Thyroid gland (tissue), 4 donors: ENCODE data around the gene FIGNL1. TPM values are rescaled to one million over a fixed set of nuclear protein-coding genes. Genes with fewer than 3 reads are reported as not detected.

Experiments used
- DNase-seq, 2 donors: peaks; one replicate each; pipeline ENCODE4 v3.0.0-alpha.2; 2019
- H3K27ac ChIP-seq, 3 donors: fragments of 200-600 bp; sonication (generic); 1 replicate in 2 of 3; 2 replicates in 1 of 3; pipeline ENCODE4 v1.5.1; 2016 to 2019; ENCODE audit warnings: mild to moderate bottlenecking in 1 of 3, moderate library complexity in 1 of 3
- H3K27me3 ChIP-seq: fragments of 200-600 bp; sonication (generic); one replicate; pipeline ENCODE4 v1.5.1; 2019
- H3K36me3 ChIP-seq, 2 donors: fragments of 200-600 bp; sonication (generic); one replicate each; pipeline ENCODE4 v1.5.1; 2016 to 2019
- H3K4me1 ChIP-seq, 2 donors: fragments of 200-600 bp; sonication (generic); one replicate each; pipeline ENCODE4 v1.5.1; 2017 to 2019
- H3K4me3 ChIP-seq, 3 donors: fragments of 200-600 bp; sonication (generic); replicated peaks in 1 of 3; 1 replicate in 2 of 3; 2 replicates in 1 of 3; pipeline ENCODE4 v1.5.1; 2016; ENCODE audit warnings: mild to moderate bottlenecking in 1 of 3
- H3K9me3 ChIP-seq: fragments of 200-600 bp; sonication (generic); one replicate; pipeline ENCODE4 v1.5.1; 2017
- CTCF ChIP-seq, 6 experiments: fragments of 200-600 bp in 3 of 6; fragments of 450-650 bp in 3 of 6; sonication (generic) in 3 of 6; IDR thresholded peaks; one replicate each; pipeline ENCODE4 v1.5.1; 2016 to 2019; ENCODE audit warnings: antibody characterized with exemption in 6 of 6, mild to moderate bottlenecking in 2 of 6, inconsistent platforms in 1 of 6, moderate library complexity in 1 of 6
- POLR2A ChIP-seq, 2 donors: fragments of 450-650 bp; IDR thresholded peaks; one replicate each; pipeline ENCODE4 v1.6.1; 2017; ENCODE audit warnings: antibody characterized with exemption in 2 of 2, mild to moderate bottlenecking in 2 of 2, moderate library complexity in 1 of 2
- WGBS, 2 donors: methylation state at CpG; one replicate each; pipeline ENCODE4 v1.1.5; 2017; 5-methylcytosine and 5-hydroxymethylcytosine counted together
- intact Hi-C: fragments of 100-400 bp; cut with DNase I; formaldehyde crosslinking; loops from one replicate; pipeline ENCODE4 v1.15.1; 2023
- total RNA-seq, 4 donors: library from RNA; depleted of rRNA; stranded (reverse); fragments of >200 nt; gene quantifications; one replicate each; pipeline ENCODE4 v1.2.3, GENCODE V29; 2016

FIGNL1 gene
- total RNA-seq, 4 donors from 2014 or later: 5.1 to 15.9 (median 9.5) TPM

DNA sequence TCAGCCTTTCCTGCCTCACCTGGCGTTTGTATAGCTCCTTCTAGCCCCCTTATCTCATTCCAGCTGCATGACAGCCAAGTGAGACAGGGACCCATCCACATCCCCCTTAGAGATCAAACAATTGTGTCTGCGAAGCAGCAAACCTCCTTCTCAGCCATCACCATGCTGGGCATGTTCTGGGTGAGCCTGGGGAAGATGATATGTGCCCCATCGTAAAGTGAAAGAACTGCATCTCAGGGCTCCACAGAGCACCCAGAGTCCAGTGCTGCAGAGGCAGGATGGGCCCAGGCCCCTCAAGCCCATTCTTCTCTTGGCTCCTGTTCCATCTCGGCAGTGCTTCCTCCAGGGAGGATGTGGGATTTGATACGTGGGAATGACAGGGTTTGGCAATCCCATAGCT is 43.2 kb downstream of the FIGNL1 start:
- no peak for TF ChIP-seq CTCF (IDR thresholded peaks at IDR 0.05)
- no peak for TF ChIP-seq POLR2A (IDR thresholded peaks at IDR 0.05)
- intact Hi-C loops: no loop called here
- no peaks in the 10 kb centered on the region for H3K9me3 ChIP-seq
- no peak overlapping the region for H3K27ac ChIP-seq
- WGBS, 2 donors: 67 to 73% methylated on average over 4 to 5 of the region's 5 CpGs
- H3K4me1 ChIP-seq: no peaks in the 10 kb centered on the region
- no peak overlapping the region for H3K4me3 ChIP-seq
- DNase-seq: no peak
- no peaks in the 10 kb centered on the region for H3K36me3 ChIP-seq
- no peaks in the 10 kb centered on the region for H3K27me3 ChIP-seq

- 80 to 87% methylated on average over 7 of the region's 7 CpGs for WGBS, 2 donors
- intact Hi-C loops: no loop called here
- Histone ChIP-seq H3K27me3 (no peaks in the 10 kb centered on the region), H3K4me3 (no peak overlapping the region), H3K4me1 (no peaks in the 10 kb centered on the region), H3K27ac (no peak overlapping the region), H3K9me3 (no peaks in the 10 kb centered on the region), H3K36me3 (no peaks in the 10 kb centered on the region)
- no peak for DNase-seq
- no peak for TF ChIP-seq POLR2A (IDR thresholded peaks at IDR 0.05)
- TF ChIP-seq CTCF (IDR thresholded peaks at IDR 0.05): no peak
Observed at GRCh38 chr7:50405221-50405620, 44.9 kb downstream of the FIGNL1 start.

GRCh38 chr7:50404392-50404791 is 45.8 kb downstream of the FIGNL1 start:
- intact Hi-C loops: no loop called here
- Histone ChIP-seq H3K36me3 (no peaks in the 10 kb centered on the region), H3K4me3 (no peak overlapping the region), H3K9me3 (no peaks in the 10 kb centered on the region), H3K27ac (no peak overlapping the region), H3K4me1 (no peaks in the 10 kb centered on the region), H3K27me3 (no peaks in the 10 kb centered on the region)
- TF ChIP-seq POLR2A (IDR thresholded peaks at IDR 0.05): no peak
- no peak for TF ChIP-seq CTCF (IDR thresholded peaks at IDR 0.05)
- DNase-seq: no peak
- WGBS, 2 donors: 81 to 85% methylated on average over 7 of the region's 7 CpGs

- 2 to 47% methylated on average over 3 to 12 of the region's 41 CpGs for WGBS, 2 donors
- Histone ChIP-seq H3K4me1 (no peaks in the 10 kb centered on the region), H3K27me3 (no peaks in the 10 kb centered on the region), H3K27ac (no peak overlapping the region), H3K4me3 (no peak overlapping the region), H3K36me3 (no peaks in the 10 kb centered on the region), H3K9me3 (no peaks in the 10 kb centered on the region)
- TF ChIP-seq CTCF (IDR thresholded peaks at IDR 0.05) (no peak), POLR2A (IDR thresholded peaks at IDR 0.05) (no peak)
- intact Hi-C loops: no loop called here
- DNase-seq: no peak
Observed at GRCh38 chr7:50400114-50400513, 50.0 kb downstream of the FIGNL1 start.

- TF ChIP-seq CTCF (IDR thresholded peaks at IDR 0.05) (no peak), POLR2A (IDR thresholded peaks at IDR 0.05) (no peak)
- Histone ChIP-seq H3K27me3 (no peaks in the 10 kb centered on the region), H3K27ac (no peak overlapping the region), H3K36me3 (no peaks in the 10 kb centered on the region), H3K4me3 (no peak overlapping the region), H3K9me3 (no peaks in the 10 kb centered on the region), H3K4me1 (no peaks in the 10 kb centered on the region)
- WGBS, 2 donors: 63 to 68% methylated on average over 9 to 20 of the region's 21 CpGs
- no peak for DNase-seq
- intact Hi-C loops: no loop called here
Observed at GRCh38 chr7:50399635-50400034, 50.5 kb downstream of the FIGNL1 start.
